Cardiac fibroblast (primary cell): Measurements from ENCODE around the gene TBC1D1.

ENCODE experiments used
- DNase-seq, 2 donors: peaks; one replicate each; pipeline versions ENCODE4 v3.0.0 to v3.0.0-alpha.2; 2010; ENCODE audit warnings: low read depth in 2 of 2
- H3K4me3 ChIP-seq, 2 donors: replicated peaks in 1 of 2; 1 replicate in 1 of 2; 2 replicates in 1 of 2; pipeline ENCODE4 v1.5.1; 2011; ENCODE audit warnings: low read depth in 2 of 2, low read length in 2 of 2, mild to moderate bottlenecking in 2 of 2, moderate library complexity in 1 of 2
- TF ChIP-seq, protein P1 (sequence below): IDR thresholded peaks from one replicate; pipeline ENCODE4 v1.5.1; 2011; ENCODE audit warnings: low read depth, mild to moderate bottlenecking, low read length, inconsistent platforms

TBC1D1 gene

DNA sequence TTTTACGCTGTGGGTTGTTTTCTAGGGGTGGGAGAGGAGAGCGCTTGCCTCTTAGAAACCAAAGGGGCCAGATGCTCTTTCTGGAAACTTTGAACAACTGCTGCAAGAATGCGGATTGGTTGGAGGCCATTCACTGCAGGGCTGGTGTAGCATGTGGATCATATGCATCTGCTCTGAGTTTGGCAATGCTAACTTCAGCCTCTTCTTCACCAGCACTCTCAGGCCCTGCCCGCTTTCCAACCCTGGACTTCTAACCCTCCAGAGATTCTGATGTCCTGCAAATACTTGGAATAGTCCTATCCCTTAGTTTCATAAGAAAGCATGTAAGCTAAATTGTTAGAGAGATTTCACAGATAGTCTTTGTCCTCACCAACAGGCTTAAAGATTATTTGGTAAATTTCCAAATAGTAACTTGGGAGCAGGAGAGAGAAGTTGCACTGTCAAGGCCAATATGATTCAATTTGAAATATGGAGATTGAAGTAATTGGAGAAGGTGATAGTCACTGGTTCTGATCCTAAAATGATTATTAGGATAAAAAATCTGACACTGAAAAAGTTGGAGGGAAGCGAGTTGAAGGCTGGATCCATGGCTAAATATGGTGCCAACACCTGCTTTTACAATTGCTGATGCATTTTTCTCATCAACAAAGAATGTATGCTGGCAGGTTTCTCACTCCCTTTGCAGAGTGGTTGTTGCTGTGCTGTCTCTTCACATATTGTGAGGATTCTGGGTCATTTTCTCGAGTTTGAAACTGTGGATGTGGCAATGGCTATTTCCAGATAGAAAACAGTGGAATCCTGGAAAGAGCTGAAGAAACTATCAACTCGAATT is 279.7 kb downstream of the TBC1D1 start:
- TF ChIP-seq, protein P1, sequence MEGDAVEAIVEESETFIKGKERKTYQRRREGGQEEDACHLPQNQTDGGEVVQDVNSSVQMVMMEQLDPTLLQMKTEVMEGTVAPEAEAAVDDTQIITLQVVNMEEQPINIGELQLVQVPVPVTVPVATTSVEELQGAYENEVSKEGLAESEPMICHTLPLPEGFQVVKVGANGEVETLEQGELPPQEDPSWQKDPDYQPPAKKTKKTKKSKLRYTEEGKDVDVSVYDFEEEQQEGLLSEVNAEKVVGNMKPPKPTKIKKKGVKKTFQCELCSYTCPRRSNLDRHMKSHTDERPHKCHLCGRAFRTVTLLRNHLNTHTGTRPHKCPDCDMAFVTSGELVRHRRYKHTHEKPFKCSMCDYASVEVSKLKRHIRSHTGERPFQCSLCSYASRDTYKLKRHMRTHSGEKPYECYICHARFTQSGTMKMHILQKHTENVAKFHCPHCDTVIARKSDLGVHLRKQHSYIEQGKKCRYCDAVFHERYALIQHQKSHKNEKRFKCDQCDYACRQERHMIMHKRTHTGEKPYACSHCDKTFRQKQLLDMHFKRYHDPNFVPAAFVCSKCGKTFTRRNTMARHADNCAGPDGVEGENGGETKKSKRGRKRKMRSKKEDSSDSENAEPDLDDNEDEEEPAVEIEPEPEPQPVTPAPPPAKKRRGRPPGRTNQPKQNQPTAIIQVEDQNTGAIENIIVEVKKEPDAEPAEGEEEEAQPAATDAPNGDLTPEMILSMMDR, result no peak
- no peak for DNase-seq
- no peak overlapping the region for H3K4me3 ChIP-seq

GRCh38 chr4:38172078-38172477 is 281.2 kb downstream of the TBC1D1 start:
- no peak for DNase-seq
- TF ChIP-seq, protein P1, result no peak
- no peak overlapping the region for H3K4me3 ChIP-seq

GRCh38 chr4:38173935-38174518 is 283.1 kb downstream of the TBC1D1 start:
- DNase-seq, result peak in 1 of 2 donors; percentile 51
- H3K4me3 ChIP-seq, result no peak overlapping the region
- TF ChIP-seq, protein P1, result no peak

DNA sequence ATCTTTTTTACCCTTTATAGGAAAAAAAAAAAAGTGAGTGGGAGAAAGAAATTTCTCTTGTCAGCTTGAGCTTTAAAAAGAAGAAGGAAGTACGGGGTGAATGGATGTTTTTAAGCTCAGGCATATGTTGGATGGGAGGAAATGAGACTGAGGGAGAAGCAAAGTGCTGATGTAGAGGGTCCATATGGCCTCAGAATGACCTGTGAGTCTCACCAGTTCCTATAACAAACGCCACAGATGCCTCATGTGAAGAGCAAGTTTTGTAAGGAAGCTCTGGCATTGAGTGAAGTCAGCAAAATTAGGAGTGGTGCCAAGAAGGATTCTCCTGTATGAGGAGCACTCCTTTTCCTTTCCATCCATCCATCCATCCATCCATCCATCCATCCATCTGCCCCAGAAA is 283.9 kb downstream of the TBC1D1 start:
- DNase-seq, result peak; percentile 41 to 43
- TF ChIP-seq, protein P1, result no peak
- H3K4me3 ChIP-seq, result no peak overlapping the region

GRCh38 chr4:38176165-38176564 is 285.3 kb downstream of the TBC1D1 start:
- no peak overlapping the region for H3K4me3 ChIP-seq
- TF ChIP-seq, protein P1, result no peak
- no peak for DNase-seq

GRCh38 chr4:38177035-38177546 is 286.2 kb downstream of the TBC1D1 start:
- DNase-seq, result peak; percentile 59 to 77
- H3K4me3 ChIP-seq, result no peak overlapping the region
- TF ChIP-seq, protein P1, result no peak
